Astrocyte of the cerebellum (primary cell): ENCODE results near the gene GPC5.

Source experiments
- DNase-seq: peaks from one replicate; pipeline ENCODE4 v3.0.0-alpha.2; 2011; ENCODE audit warnings: low read depth
- H3K4me3 ChIP-seq: 2 replicates; pipeline ENCODE4 v1.5.1; 2011; ENCODE audit warnings: mild to moderate bottlenecking, low read depth, low read length, moderate library complexity
- in situ Hi-C: cut with HindIII; loops from 2 replicates; pipeline ENCODE4 v1.10.0; 2017; ENCODE audit warnings: low sequenced_read_pairs
- TF ChIP-seq, protein P1 (sequence below): IDR thresholded peaks from 2 replicates; pipeline ENCODE4 v1.5.1; 2012; ENCODE audit warnings: low read length, low read depth, moderate library complexity, mild to moderate bottlenecking; ENCODE audit errors: missing control alignments

The GPC5 gene

DNA sequence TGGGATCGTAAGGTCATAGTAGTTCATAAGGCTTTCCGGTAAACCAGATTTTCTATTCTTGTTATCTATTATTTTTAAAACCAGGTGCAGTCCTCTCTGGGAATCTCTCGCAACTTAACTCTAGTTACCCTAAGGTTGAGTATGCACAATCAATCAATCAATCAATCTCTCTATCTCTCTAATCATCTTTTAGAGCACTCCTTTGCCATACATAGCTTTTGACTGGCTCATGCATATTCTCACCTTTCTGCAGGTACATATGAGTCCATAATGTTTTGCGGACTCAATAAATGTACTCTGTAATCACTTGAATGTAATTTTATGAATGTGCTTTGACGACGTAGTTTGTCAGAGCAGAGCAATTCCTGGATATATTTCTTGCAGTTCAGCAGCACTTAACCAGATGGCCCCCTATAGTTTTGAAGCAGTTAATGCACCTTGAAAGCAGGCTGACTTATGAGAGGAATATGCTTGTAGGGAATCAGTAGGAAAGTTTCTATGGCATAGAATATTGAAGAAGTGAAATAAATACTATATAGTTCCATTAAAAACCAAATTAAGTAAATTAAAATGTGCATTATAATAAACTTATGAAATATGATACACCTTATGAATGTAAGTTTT lies 524.7 kb downstream of the GPC5 start:
- TF ChIP-seq, protein P1, sequence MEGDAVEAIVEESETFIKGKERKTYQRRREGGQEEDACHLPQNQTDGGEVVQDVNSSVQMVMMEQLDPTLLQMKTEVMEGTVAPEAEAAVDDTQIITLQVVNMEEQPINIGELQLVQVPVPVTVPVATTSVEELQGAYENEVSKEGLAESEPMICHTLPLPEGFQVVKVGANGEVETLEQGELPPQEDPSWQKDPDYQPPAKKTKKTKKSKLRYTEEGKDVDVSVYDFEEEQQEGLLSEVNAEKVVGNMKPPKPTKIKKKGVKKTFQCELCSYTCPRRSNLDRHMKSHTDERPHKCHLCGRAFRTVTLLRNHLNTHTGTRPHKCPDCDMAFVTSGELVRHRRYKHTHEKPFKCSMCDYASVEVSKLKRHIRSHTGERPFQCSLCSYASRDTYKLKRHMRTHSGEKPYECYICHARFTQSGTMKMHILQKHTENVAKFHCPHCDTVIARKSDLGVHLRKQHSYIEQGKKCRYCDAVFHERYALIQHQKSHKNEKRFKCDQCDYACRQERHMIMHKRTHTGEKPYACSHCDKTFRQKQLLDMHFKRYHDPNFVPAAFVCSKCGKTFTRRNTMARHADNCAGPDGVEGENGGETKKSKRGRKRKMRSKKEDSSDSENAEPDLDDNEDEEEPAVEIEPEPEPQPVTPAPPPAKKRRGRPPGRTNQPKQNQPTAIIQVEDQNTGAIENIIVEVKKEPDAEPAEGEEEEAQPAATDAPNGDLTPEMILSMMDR: peak; percentile 21
- DNase-seq: no peak
- in situ Hi-C loops: no loop called here
- H3K4me3 ChIP-seq: no peak overlapping the region

DNA sequence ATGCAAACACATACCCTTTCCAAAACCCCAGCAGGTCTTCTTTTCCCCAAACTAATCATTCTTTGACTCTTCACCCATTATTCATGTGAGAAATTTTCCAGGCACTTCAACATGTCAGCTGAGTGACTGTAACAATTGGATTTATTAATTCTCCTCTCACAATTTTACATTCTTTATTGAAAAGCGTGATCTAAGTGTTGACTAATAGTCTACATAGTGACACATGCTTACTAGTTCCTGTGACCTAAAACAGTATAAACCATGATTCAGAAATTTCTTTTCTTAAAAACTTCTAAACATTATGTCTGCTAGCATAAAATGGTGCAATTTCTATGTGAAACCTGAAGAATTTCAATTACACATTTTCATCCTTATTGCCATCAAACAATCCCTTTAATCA lies 532.3 kb downstream of the GPC5 start:
- in situ Hi-C loops: no loop called here
- TF ChIP-seq, protein P1: no peak
- H3K4me3 ChIP-seq: no peak overlapping the region
- DNase-seq: no peak

DNA sequence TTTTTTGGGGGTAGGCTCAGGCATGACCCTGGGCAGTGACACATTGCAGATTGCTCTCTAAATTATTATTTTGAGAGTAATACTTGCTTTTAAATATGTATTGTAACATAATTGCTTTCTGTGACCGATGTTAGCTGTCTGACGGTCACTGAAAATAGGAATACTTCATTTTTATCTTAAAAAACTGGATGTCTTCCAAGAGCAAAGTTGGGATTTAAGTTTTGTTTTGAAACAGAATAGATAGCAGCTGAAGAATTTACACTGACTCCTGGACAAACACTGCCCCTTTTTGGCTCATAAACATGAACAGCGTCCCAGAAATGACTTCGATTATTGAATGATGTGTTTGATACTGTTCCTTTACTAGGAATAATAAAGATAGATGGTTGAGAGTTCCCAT lies 535.9 kb downstream of the GPC5 start:
- TF ChIP-seq, protein P1: no peak
- no peak for DNase-seq
- in situ Hi-C loops: no loop called here
- H3K4me3 ChIP-seq: no peak overlapping the region

DNA sequence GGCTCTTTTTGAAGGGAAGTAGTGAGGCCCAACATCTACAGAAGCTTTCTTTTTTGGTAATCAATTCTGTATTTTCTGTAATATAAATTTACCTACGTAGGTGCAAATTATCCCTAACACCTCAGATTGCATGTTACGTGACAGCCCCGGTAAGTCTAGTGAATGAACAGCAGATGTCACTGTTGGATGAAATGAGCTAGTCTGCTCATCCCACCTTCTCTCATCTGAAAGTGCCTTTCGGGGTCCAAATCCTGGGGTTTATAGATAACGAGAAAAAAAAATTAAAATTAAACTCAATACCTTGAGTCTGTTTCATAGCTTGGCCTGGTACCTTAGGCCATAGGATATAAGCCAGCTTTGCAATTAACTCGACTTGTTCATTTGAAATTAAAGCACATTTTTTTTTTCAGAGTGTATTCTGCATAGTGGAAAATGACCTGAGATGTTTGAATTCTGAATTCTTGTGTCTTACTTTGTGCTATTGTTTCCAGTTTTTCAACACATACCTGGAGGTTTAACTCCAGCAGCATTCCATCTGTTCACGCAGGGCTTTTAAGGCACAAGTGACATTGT lies 548.2 kb downstream of the GPC5 start:
- TF ChIP-seq, protein P1: peak; percentile 77
- in situ Hi-C loops: no loop called here
- DNase-seq: peak; percentile 3
- no peak overlapping the region for H3K4me3 ChIP-seq

DNA sequence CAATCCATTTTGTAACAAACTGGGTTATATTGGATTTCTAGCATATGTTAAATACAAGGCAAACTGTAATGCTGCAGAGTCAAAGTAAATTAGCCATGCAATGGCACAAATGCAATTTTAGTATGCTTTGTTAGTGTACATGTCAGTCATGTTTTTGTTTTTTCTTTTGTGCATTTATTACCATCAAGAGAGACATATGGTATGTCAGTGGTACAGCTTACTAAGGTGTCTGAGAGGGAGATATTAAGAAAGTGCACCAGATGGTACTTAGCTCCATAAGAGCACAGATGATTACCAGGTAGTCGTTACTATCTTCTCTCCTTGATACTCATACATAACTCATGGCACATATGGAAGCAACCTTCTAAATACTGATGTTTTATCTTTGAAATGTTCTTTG lies 550.3 kb downstream of the GPC5 start:
- H3K4me3 ChIP-seq: no peak overlapping the region
- TF ChIP-seq, protein P1: no peak
- in situ Hi-C loops: no loop called here
- no peak for DNase-seq

DNA sequence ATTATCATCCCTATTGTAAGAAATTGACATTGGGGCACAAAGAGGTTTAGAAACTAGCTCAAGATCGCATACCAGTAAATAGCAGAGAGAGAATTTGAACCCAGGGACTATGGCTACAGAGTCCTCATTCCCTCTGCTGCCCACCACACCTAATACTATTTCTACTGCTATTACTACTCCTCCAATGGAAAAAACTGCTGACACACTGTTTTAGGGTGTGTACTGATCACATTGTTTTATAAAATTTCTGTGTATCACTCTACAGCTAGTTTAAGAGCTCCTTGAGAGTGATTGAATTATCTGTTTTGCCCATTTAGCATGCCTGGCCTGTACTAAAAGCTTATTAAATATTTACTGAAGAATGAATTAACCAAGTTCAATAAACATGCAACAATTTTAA lies 552.4 kb downstream of the GPC5 start:
- DNase-seq: no peak
- TF ChIP-seq, protein P1: no peak
- in situ Hi-C loops: no loop called here
- no peak overlapping the region for H3K4me3 ChIP-seq
